Dermis microvascular lymphatic vessel endothelial cell (primary cell): ENCODE measurements around the gene PTBP1. TPM values are rescaled to one million over a fixed set of nuclear protein-coding genes. Genes with fewer than 3 reads are reported as not detected.

Source experiments
- DNase-seq, 2 donors: peaks; one replicate each; pipeline versions ENCODE4 v3.0.0 to v3.0.0-alpha.2; 2010; ENCODE audit warnings: low read depth in 2 of 2
- total RNA-seq: library from RNA; depleted of rRNA; stranded (reverse); fragments of >200 nt; gene quantifications from 2 replicates; pipeline ENCODE4 v1.2.1, GENCODE V29; 2014

PTBP1 gene
- total RNA-seq, 1 donor from 2014 or later, result 128 TPM

DNA sequence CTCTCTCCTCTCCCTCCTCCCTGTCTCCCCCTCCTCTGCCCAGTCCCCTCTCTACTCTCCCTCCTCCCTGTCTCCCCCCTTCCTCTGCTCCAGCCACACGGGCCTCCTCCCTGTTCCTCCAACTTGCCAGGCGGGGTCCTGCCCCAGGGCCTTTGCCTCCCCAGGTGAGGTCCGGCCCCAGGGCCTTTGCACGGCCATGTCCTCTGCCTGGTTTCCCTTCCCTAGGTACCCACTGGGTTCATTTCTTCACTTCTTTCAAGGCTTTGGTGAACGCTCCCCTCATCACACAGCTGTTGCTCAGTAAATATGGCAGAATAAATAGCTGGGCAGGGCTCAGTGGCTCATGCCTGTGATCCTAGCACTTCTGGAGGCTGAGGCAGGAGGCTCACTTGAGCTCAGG, 25.2 kb upstream of the PTBP1 start:
- no peak for DNase-seq

DNA sequence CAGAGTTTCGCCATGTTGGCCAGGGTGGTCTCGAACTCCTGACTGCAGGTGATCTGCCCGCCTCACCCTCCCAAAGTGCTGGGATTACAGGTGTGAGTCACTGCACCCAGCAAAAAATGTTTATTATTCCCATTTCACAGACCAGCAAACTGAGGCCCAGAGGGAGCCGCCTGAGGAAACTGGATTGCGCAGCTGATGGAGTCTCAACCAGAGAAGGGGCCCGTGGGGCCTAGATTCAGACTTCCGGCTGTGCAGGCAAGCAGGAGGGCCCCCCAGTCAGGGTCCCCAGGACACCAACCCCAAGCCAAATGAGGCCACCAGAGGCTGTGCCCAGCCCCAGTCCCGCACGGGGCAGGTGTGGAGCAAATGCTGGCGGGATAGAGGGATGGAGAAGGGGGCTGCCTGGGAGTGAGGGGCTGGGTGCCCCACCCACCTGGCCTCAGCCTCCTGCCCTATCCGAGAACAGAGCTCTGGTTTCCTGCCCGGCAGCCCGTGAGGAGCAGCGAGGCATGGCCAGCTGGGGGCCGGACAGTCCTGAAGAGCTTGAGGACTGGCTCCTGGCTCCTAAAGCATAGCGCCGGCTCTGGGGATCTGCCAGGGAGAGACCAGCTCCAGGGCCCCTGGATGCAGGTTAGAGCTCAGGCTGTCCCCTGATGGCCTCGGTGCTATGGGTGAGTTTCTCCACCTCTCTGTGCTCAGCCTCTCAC, 24.4 kb upstream of the PTBP1 start:
- DNase-seq, result no peak

DNA sequence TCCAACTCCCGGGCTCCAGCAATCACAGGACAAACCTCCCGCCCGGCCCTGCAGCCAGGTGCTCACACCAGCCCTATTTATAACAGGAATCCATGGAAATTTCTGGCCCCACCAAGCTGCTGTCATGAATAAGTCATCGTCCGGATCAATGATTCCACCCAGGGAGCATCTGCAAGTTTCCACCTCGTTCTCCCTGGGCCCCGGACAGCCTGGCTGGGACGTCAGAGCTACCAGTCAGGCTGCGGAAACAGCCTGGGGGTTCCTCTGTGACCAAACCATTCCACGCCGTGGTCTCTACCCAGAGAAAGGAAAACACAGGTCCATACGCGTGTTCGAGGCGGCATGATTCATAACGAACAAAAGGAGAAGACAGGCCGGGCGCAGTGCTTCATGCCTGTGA, 20.7 kb upstream of the PTBP1 start:
- no peak for DNase-seq

DNA sequence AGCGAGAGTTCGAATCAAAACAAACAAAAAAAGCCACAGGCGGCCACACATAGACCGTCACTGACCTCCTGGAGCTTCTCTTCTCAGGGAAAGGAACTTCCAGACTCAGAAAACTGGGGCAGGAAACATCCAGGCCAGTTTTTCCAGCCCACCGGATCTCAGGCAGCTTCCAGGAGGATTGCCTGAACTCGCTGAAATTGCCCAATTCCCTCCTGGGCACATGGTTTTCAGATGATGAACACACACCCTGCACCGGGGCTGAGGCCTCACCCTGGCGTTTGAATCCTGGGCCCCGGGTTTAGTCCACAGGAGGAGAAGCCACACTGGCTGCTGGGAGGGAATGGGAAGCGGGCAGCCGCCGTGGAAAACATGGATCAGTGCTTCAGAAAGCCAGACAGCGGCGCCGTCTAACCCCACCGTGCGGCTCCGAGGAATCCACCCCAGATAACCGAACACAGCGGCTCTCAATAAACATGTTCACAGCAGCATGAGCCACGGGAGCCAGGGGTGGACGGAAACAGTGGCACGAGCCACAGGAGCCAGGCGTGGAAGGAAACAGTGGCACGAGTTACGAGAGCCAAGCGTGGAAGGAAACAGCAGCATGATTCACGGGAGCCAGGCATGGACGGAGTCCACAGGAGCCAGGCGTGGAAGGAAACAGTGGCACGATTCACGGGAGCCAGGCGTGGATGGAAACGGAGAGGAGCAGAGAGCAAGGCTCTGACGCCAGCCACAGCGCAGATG, 18.2 kb upstream of the PTBP1 start:
- peak; percentile 68 to 69 for DNase-seq

GRCh38 chr19:780935-781334, 16.3 kb upstream of the PTBP1 start:
- DNase-seq, result no peak

GRCh38 chr19:781800-782184, 15.5 kb upstream of the PTBP1 start:
- no peak for DNase-seq

DNA sequence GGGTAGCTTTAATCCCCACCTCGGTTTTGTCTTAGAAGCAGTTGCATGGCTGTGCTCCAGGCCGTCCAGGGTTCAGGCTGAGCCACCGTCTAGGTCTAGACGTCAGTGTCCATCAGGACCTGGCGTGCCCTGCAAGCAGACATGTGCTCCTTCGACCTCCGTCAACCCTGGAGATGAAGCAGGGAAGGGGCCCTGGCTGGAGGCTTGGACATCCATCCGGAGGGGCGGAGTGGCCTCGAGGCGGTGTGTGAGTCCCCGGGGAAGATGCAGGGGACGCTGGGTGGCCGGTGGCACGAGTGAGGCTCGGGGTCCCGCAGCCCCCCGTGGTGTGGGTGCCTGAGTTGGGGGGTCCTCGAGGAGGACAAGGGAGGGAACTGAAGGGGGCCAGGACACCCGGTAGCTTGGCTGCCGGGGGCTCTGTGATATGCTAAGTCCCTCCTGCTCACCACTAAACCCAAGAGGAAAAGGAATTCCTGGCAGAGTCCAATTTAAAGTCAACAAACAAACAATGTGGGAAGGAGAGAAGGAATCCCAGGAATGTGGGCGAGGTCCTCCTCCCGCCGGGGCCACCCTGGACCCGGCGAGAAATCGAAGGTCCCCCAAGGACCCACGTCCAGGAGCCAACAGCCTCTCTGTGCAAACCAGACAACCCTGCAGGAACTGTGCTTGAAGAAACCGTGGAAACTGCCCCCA, 14.9 kb upstream of the PTBP1 start:
- peak; percentile 53 to 55 for DNase-seq

- DNase-seq, result peak; percentile 58 to 88
Measured at GRCh38 chr19:782878-783668, 14.2 kb upstream of the PTBP1 start.

DNA sequence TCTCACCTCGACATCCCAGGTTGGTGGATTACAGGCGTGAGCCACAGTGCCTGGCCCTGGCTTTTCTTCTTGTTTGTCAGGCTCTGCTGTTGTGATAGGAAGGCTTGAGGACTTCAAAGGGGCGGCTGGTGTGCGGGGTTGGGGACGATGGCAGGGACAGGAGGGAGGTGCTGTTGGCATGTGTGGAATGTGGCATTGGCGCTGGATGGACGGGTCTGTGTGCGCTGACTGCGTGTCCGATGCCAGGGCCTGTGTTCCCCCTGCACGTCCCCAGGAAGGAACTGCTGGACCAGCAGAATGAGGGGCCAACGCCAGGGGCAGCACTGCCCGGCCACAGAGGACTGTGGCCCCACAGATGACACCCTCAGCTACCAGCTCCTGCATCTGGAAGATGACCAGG, 12.7 kb upstream of the PTBP1 start:
- DNase-seq, result peak in 1 of 2 donors; percentile 26

DNA sequence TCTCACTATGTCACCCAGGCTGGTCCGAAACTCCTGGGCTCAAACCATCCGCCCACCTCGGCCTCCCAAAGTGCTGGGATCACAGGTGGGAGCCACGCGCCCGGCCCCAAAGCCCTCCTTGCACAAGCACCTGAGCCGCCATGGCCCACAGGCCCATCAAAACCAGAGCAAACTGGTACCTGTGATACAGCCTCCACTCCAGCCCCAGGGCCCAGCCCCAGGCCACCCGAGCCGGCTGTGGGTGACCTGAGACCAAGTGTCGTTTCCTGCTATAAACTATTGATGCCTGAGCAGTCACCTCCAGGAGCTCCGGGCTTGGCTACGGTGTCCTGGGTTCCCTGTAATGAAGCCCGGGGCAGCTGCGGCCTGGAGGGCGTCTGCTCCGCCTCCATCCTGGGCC, 9.7 kb upstream of the PTBP1 start:
- no peak for DNase-seq

DNA sequence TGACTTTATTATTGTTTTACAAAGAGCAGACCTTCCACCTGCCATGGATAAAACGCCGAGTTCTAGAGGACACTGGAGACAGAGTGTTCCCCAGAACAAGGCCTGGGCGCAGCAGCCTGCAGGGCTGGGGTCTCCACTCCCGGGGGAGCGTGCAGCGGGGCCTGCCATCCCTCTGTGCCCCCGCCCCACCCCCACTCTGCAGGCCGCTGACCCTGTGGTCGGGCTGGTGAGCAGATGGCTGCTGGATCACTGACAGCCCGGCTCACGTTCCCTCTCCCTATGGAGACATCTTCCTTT, 8.6 kb upstream of the PTBP1 start:
- no peak for DNase-seq

DNA sequence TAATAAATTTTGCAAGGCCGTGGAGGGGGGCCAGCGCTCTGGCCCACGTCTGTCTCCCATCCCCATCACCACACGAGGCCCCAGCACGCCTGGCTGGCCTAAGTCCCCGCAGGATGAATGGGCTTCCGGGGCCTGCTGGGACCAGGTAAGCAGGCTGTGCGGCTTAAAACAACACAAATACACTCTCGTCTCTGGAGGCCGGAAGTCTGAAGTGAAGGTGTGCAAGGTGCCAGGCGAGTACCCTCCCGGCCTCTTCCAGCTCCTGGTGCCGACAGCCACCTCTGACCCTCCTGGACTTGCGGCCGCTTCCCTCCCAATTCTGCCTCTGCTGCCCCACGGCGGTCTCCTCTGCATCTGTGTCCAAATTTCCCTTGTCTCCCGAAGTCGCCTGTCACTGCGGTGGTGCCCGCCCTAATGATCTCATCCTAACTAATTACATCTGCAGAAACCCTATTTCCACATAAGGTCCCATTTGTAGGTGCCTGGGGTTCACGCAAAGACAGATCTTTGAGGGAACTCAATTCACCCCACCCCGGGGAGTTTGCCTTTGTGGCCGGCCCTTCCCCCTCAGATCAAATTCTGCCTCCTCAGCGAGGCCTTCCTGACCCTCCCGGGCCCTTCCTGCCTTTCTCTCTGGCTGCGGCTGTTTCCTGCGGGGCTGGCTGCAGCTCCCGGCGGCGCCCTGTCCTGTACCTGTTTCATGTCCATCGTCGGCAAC, 8.1 kb upstream of the PTBP1 start:
- DNase-seq, result peak; percentile 54 to 83

GRCh38 chr19:789701-790060, 7.6 kb upstream of the PTBP1 start:
- no peak for DNase-seq

DNA sequence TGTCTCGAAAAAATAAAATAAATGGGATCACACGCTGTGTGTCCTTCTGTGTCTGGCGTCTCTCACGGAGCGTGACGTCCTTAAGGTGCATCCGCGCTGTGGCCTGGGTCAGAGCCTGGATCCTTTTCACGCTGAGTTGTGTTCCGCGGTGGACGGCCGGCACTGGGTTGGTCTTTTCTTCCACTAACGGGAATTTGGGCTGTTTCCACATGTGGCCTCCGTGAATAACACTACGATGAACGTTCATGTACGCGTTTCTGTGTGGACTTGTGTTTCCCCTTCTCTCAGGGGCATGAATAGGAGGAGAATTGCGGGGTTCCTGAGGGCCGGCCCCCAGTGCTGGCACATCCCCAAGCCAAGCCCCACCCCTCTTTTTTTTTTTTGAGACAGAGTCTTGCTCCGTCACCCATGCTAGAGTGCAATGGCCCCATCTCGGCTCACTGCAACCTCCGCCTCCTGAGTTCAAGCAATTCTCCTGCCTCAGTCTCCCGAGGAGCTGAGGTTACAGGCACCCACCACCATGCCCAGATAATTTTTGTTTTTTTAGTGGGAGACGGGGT, 6.2 kb upstream of the PTBP1 start:
- no peak for DNase-seq

DNA sequence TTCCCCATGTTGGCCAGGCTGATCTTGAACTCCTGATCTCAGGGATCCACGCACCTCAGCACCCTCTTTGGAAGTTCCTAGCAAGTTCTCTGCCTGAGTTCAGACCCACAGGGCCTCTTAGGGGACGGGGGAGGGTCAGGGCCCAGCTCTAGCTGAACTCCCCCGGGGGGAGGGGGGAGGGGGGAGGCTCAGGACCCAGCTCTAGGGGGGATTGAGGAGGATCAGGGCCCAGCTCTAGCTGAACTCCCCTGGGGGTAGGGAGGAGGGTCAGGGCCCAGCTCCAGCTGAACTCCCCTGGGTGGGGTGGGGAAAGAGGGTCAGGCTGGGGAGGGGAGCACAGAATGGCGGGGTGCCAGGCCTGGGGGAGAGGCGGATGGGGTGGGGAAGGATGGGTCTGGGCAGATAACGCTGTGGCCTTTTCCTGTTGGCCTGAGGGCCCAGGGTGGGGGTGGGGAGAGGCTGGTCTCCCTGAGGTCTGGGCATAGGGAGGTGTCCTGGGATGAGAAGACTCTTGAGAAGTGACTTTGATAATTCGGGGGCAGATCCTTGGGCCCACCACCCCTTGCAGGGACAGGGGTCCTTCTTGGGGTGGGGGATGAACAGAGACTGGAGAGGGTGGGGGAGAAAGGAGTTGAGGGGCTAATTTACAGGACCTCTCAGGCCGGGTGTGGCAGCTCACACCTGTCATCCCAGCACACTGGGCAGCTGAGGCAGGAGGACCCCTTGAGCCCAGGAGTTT, 5.5 kb upstream of the PTBP1 start:
- peak in 1 of 2 donors; percentile 49 for DNase-seq

GRCh38 chr19:792306-792885, 4.9 kb upstream of the PTBP1 start:
- DNase-seq, result peak in 1 of 2 donors; percentile 51

- DNase-seq, result no peak
Measured at GRCh38 chr19:793806-794205, 3.4 kb upstream of the PTBP1 start.

DNA sequence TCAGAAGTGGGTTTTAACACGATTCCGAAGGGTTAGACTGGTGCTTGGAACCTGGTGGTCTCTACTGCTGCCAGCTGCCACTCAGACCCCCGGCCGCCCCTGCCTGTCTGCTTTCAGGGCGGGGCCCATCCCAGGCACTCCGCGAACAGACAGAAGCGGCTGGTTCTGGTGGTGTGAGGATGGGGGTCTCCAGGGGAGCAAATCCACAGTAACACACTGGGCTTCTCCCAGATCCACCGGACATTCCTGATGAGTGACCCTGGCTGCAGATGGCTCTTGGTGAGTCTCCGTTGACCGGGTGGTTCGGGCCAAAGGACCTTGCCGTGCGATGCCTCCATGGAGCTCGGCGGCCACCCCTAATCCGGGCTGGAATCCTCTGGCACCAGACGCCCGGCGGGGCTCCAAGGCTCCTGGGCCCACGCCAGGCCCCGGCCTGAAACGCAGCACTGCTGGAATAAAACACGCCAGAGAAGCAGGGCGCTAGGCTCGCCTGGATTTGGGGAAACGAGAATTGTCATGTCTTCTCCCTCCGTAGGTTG, 2.1 kb upstream of the PTBP1 start:
- DNase-seq, result no peak

DNA sequence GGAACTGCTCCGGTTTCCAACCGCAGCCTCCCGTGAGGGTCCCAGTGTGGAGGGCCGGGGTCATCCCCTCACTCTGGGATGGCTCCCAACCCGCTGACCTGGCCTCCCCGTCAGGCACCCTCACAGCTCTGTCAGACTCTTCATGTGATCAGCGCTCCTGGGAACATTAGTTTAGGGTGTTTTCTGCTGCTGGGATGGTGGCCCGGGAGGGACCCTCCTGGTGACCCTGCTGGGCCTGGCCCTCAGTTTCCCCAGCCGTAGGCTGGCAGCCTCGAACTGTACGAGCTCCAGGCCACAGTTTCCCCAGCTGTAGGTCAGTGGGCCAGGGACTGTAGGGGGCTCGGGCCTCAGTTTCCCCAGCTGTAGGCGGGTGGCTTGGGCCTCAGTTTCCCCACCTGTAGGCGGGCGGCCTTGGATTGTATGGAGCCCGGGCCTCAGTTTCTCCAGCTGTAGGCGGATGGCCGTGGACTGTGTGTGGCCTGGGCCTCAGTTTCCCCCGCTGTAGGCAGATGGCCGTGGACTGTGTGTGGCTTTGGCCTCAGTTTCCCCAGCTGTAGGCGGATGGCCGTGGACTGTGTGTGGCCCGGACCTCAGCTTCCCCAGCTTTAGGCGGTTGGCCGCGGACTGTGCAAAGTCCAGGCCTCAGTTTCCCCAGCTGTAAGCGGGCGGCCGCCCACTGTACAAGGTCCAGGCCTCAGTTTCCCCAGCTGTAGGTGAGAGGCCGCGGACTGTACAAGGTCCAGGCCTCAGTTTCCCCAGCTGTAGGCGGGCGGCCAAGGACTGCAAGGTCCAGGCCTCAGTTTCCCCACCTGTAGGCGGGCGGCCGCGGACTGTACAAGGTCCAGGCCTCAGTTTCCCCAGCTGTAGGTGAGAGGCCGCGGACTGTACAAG, 1.3 kb upstream of the PTBP1 start:
- DNase-seq, result no peak
